PC-3 (cell line): Measurements from ENCODE around the gene RILPL2. TPM values are rescaled to one million over a fixed set of nuclear protein-coding genes. Genes with fewer than 3 reads are reported as not detected.

Experiments
- ATAC-seq: fragments of 200-7000 bp; cut with Tn5 transposase; 2 replicates; pipeline ENCODE4 v1.9.1; 2020; ENCODE audit warnings: mild to moderate bottlenecking, moderate library complexity
- BruUV-seq: library from RNA; stranded (reverse); fragments of 400-500 nt; replicated peaks from 2 replicates; lab custom pipeline; 2021; lab: Mats Ljungman, UMichigan
- CTCF ChIA-PET: fragments of 300-600 bp; sonication (Branson Sonifier 250); formaldehyde crosslinking; loops from one replicate; lab custom pipeline; 2022; ENCODE audit warnings: antibody characterized with exemption; lab: Charles Lee
- POLR2A ChIA-PET: fragments of 300-600 bp; sonication (Branson Sonifier 250); formaldehyde crosslinking; loops from one replicate; lab custom pipeline; 2022; ENCODE audit warnings: antibody characterized with exemption; ENCODE audit not compliant: unreplicated experiment; lab: Charles Lee
- DNase-seq: peaks from one replicate; pipeline ENCODE4 v3.0.0-alpha.2; 2015
- H2AFZ ChIP-seq: fragments of 300-600 bp; sonication (generic); 2 replicates; pipeline ENCODE4 v1.6.0; 2016; ENCODE audit warnings: antibody characterized with exemption, low read length
- H3F3A ChIP-seq: fragments of 300-600 bp; sonication (generic); one replicate; pipeline ENCODE4 v1.6.0; 2017; ENCODE audit warnings: antibody characterized with exemption, low read length, control low read depth, mild to moderate bottlenecking; ENCODE audit not compliant: unreplicated experiment
- H3K27ac ChIP-seq: fragments of 300-600 bp; sonication (generic); 2 replicates; pipeline ENCODE4 v1.5.1; 2016; ENCODE audit warnings: mild to moderate bottlenecking, low read length
- H3K27me3 ChIP-seq: fragments of 300-600 bp; sonication (generic); 2 replicates; pipeline ENCODE4 v1.6.1; 2016; ENCODE audit warnings: low read length, mixed read lengths
- H3K36me3 ChIP-seq: fragments of 300-600 bp; sonication (generic); 2 replicates; pipeline ENCODE4 v1.6.1; 2016; ENCODE audit warnings: low read depth, mixed run types, low read length, mixed read lengths
- H3K4me1 ChIP-seq: fragments of 300-600 bp; sonication (generic); 2 replicates; pipeline ENCODE4 v1.5.1; 2016; ENCODE audit warnings: low read length; ENCODE audit not compliant: insufficient read depth
- H3K4me2 ChIP-seq: fragments of 300-600 bp; sonication (generic); 2 replicates; pipeline ENCODE4 v1.6.0; 2016; ENCODE audit warnings: low read length
- H3K4me3 ChIP-seq: fragments of 300-600 bp; sonication (generic); 2 replicates; pipeline ENCODE4 v1.5.1; 2016; ENCODE audit warnings: mild to moderate bottlenecking, low read length, mixed read lengths
- H3K79me2 ChIP-seq: fragments of 300-600 bp; sonication (generic); 2 replicates; pipeline ENCODE4 v1.6.1; 2017; ENCODE audit warnings: low read length, mixed read lengths
- H3K9ac ChIP-seq: fragments of 300-600 bp; sonication (generic); 2 replicates; pipeline ENCODE4 v1.6.0; 2016; ENCODE audit warnings: mild to moderate bottlenecking, low read length
- H3K9me2 ChIP-seq: fragments of 300-600 bp; sonication (generic); replicated peaks from 2 replicates; pipeline ENCODE4 v1.6.1; 2016; ENCODE audit warnings: mixed run types, low read length, mixed read lengths
- H3K9me3 ChIP-seq: fragments of 300-600 bp; sonication (generic); 2 replicates; pipeline ENCODE4 v1.6.1; 2016; ENCODE audit warnings: low read length, mixed read lengths
- H4K20me1 ChIP-seq: fragments of 300-600 bp; sonication (generic); 2 replicates; pipeline ENCODE4 v1.6.1; 2016; ENCODE audit warnings: low read length, mixed read lengths
- EZH2 ChIP-seq: fragments of 300-600 bp; sonication (generic); IDR thresholded peaks from one replicate; pipeline ENCODE4 v1.6.1; 2017; ENCODE audit warnings: antibody characterized with exemption, mild to moderate bottlenecking, low read length; ENCODE audit not compliant: unreplicated experiment
- EZH2phosphoT487 ChIP-seq: fragments of 300-600 bp; sonication (generic); IDR thresholded peaks from 2 replicates; pipeline ENCODE4 v1.6.1; 2018; ENCODE audit warnings: mild to moderate bottlenecking, antibody characterized with exemption, low read length, borderline replicate concordance
- intact Hi-C: fragments of 100-400 bp; cut with micrococcal nuclease; formaldehyde crosslinking; loops from 2 replicates; pipeline ENCODE4 v1.9.0; 2023
- total RNA-seq: library from RNA; depleted of rRNA; stranded (reverse); fragments of >200 nt; gene quantifications from 2 replicates; pipeline ENCODE4 v1.2.3, GENCODE V29; 2014
- TF ChIP-seq, protein P1 (sequence below): fragments of 300-600 bp; sonication (generic); conservative IDR thresholded peaks from 2 replicates; pipeline ENCODE4 v1.5.1; 2017; ENCODE audit warnings: antibody characterized with exemption, low read depth, mild to moderate bottlenecking, low read length

The RILPL2 gene
- total RNA-seq, 1 experiment from 2014 or later = 2.2 TPM

DNA sequence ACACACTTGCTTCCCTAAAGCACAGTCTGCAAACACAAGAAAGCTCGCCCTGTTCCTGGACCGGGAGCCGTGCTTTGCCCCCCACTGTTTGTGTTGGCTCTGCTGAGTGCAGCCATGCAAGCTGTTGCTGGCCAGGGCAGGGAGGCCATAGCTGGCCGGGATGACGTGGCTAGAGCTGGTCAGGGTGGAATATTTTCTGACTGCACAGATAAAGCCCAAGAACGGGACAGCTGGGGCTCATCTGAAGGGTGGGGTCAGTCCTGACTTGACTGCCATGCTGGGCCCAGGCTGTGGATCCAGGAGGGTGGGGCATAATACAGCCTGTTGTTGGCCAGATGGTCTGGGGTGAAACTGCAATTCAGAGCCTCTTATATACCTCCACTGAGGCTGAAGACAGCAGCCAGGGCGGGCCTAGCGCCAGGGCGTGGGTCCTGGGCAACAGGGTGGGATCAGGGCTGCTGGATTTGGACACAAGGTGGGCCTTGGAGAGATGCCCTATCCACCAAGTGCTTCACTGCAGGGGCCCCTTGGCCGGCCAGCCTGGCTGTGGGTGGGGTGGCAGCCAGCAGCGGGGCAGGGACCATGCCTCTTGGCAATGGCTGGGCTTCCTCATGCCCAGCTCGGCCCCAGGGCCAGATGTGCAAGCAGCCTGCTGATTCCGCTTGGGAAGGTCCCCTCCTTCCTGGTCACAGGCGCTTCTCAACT is 37.8 kb downstream of the RILPL2 start:
- peaks cover 48% of the 10 kb centered on the region for H3K36me3 ChIP-seq

DNA sequence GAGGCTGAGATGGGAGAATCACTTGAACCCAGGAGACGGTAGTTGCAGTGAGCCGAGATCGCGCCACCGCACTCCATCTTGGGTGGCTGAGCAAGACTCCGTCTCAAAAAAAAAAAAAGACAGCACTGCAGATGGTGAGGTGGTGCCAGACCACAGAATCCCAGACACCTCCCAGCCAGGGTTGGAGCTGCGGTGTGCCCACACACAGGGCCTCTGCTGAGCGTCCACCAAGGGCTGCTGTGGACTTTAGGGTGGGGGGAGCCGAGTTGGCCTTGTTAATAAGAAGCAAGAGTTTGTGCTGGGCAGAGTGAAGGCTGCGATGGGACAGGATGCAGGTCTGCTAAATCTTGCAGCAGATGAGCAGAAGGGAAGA is 38.3 kb downstream of the RILPL2 start:
- Histone ChIP-seq H3K27ac (no peak overlapping the region), H3K36me3 (peaks cover 43% of the 10 kb centered on the region), H3K79me2 (peaks cover 47% of the 10 kb centered on the region), H3K9me3 (no peaks in the 10 kb centered on the region), H3K9ac (no peak overlapping the region), H3K4me3 (no peak overlapping the region), H3K9me2 (no peaks in the 10 kb centered on the region), H3K27me3 (no peaks in the 10 kb centered on the region), H3F3A (no peaks in the 10 kb centered on the region), H3K4me2 (no peak overlapping the region), H4K20me1 (peaks cover 5% of the 10 kb centered on the region; the same call in 1 of the 2 replicates), H2AFZ (no peak overlapping the region), H3K4me1 (no peaks in the 10 kb centered on the region)
- TF ChIP-seq, protein P1, sequence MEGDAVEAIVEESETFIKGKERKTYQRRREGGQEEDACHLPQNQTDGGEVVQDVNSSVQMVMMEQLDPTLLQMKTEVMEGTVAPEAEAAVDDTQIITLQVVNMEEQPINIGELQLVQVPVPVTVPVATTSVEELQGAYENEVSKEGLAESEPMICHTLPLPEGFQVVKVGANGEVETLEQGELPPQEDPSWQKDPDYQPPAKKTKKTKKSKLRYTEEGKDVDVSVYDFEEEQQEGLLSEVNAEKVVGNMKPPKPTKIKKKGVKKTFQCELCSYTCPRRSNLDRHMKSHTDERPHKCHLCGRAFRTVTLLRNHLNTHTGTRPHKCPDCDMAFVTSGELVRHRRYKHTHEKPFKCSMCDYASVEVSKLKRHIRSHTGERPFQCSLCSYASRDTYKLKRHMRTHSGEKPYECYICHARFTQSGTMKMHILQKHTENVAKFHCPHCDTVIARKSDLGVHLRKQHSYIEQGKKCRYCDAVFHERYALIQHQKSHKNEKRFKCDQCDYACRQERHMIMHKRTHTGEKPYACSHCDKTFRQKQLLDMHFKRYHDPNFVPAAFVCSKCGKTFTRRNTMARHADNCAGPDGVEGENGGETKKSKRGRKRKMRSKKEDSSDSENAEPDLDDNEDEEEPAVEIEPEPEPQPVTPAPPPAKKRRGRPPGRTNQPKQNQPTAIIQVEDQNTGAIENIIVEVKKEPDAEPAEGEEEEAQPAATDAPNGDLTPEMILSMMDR = no peak
- TF ChIP-seq EZH2phosphoT487 (no peak), EZH2 (no peak)
- no TSS peak for BruUV-seq
- ATAC-seq (no peak), DNase-seq (no peak)
- CTCF ChIA-PET = no interaction called here
- intact Hi-C loops = no loop called here
- POLR2A ChIA-PET = no interaction called here

More for the DNA sequence above, 37.8 kb downstream of the RILPL2 start:
- no peaks in the 10 kb centered on the region for H3F3A ChIP-seq
- ChIA-PET CTCF (no interaction called here), POLR2A (no interaction called here)
- H2AFZ ChIP-seq = no peak overlapping the region
- H3K9me2 ChIP-seq = no peaks in the 10 kb centered on the region
- no peak for DNase-seq
- no peaks in the 10 kb centered on the region for H3K4me1 ChIP-seq
- no peaks in the 10 kb centered on the region for H3K9me3 ChIP-seq
- H3K27ac ChIP-seq = no peak overlapping the region
- no peaks in the 10 kb centered on the region for H3K27me3 ChIP-seq
- H3K9ac ChIP-seq = no peak overlapping the region
- no peak for ATAC-seq
- no peak overlapping the region for H3K4me2 ChIP-seq
- BruUV-seq = no TSS peak
- intact Hi-C loops = no loop called here
- peaks cover 44% of the 10 kb centered on the region for H3K79me2 ChIP-seq
- H4K20me1 ChIP-seq = peaks cover 5% of the 10 kb centered on the region; the same call in 1 of the 2 replicates
- no peak for TF ChIP-seq EZH2phosphoT487
- TF ChIP-seq EZH2 = no peak
- TF ChIP-seq, protein P1 = no peak
- H3K4me3 ChIP-seq = no peak overlapping the region

DNA sequence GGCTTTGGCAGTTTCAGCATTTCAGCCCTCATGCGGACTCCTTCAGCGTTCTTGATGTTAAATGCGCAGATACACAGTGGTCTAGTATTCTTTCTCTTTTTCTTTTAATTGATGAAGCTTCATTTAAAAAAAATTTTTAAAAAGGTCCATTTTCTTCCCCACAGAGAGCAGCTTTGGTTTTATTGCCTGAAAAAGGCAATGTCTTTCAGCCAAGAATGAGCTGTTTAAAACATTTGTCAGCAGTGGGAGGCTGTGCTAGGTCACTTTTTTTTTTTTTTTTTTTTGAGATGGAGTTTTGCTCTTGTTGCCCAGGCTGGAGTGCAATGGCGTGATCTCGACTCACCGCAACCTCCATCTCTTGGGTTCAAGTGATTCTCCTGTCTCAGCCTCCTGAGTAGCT is 39.1 kb downstream of the RILPL2 start:
- H2AFZ ChIP-seq = no peak overlapping the region
- no peaks in the 10 kb centered on the region for H3K9me3 ChIP-seq
- ATAC-seq (no peak), DNase-seq (no peak)
- H3K4me1 ChIP-seq = no peaks in the 10 kb centered on the region
- peaks cover 44% of the 10 kb centered on the region for H3K36me3 ChIP-seq
- peaks cover 51% of the 10 kb centered on the region for H3K79me2 ChIP-seq
- intact Hi-C loops = no loop called here
- no peak overlapping the region for H3K4me3 ChIP-seq
- no peak overlapping the region for H3K27ac ChIP-seq
- ChIA-PET CTCF (no interaction called here), POLR2A (interaction anchor here (0.7 kb wide), 1 partner anchor 217 kb away, joined by 8 read pairs; no protein-coding TSS in a partner anchor)
- TF ChIP-seq EZH2phosphoT487 = no peak
- H3K4me2 ChIP-seq = no peak overlapping the region
- no peaks in the 10 kb centered on the region for H3F3A ChIP-seq
- no TSS peak for BruUV-seq
- no peaks in the 10 kb centered on the region for H3K9me2 ChIP-seq
- no peaks in the 10 kb centered on the region for H3K27me3 ChIP-seq
- H4K20me1 ChIP-seq = peaks cover 5% of the 10 kb centered on the region; the same call in 1 of the 2 replicates
- H3K9ac ChIP-seq = no peak overlapping the region
